Small intestine (tissue), 7 donors: ENCODE data around the gene LMCD1. TPM values are rescaled to one million over a fixed set of nuclear protein-coding genes. Genes with fewer than 3 reads are reported as not detected.

Experiments used
- DNase-seq, 2 donors: peaks; one replicate each; pipeline versions ENCODE4 v3.0.0 to v3.0.0-alpha.2; 2013
- FAIRE-seq: peaks from 2 replicates; lab custom pipeline; 2012; peaks lifted over from hg19 to GRCh38; lab: Jason Lieb, UNC
- H3K27ac ChIP-seq, 3 donors: one replicate each; pipeline ENCODE4 v1.5.1; 2013; ENCODE audit warnings: low read length in 2 of 3, mild to moderate bottlenecking in 2 of 3, control low read depth in 1 of 3, inconsistent platforms in 1 of 3, low read depth in 1 of 3, moderate library complexity in 1 of 3
- H3K27me3 ChIP-seq, 3 donors: one replicate each; pipeline ENCODE4 v1.6.1; 2013; ENCODE audit warnings: low read length in 3 of 3, inconsistent platforms in 1 of 3; ENCODE audit not compliant: control insufficient read depth in 3 of 3, insufficient read depth in 3 of 3
- H3K36me3 ChIP-seq, 3 donors: one replicate each; pipeline ENCODE4 v1.6.1; 2013; ENCODE audit warnings: low read length in 3 of 3, inconsistent platforms in 1 of 3, low read depth in 1 of 3, mild to moderate bottlenecking in 1 of 3, moderate library complexity in 1 of 3; ENCODE audit not compliant: control insufficient read depth in 3 of 3, insufficient read depth in 2 of 3
- H3K4me1 ChIP-seq, 3 donors: one replicate each; pipeline ENCODE4 v1.6.1; 2013; ENCODE audit warnings: low read length in 2 of 3, inconsistent platforms in 1 of 3, low read depth in 1 of 3, mild to moderate bottlenecking in 1 of 3, moderate library complexity in 1 of 3; ENCODE audit not compliant: control insufficient read depth in 3 of 3, insufficient read depth in 2 of 3
- H3K4me3 ChIP-seq, 3 donors: one replicate each; pipeline ENCODE4 v1.5.1; 2013; ENCODE audit warnings: low read length in 3 of 3, control low read depth in 1 of 3, inconsistent platforms in 1 of 3, low read depth in 1 of 3, mild to moderate bottlenecking in 1 of 3, moderate library complexity in 1 of 3
- H3K9me3 ChIP-seq, 2 donors: one replicate each; pipeline ENCODE4 v1.6.1; 2013; ENCODE audit warnings: low read depth in 1 of 2, low read length in 1 of 2; ENCODE audit not compliant: control insufficient read depth in 2 of 2, insufficient read depth in 1 of 2
- WGBS, 3 donors: extraction: QIAGEN DNeasy Blood & Tissue Kit; methylation state at CpG; one replicate each; pipeline ENCODE4 v1.1.7; 2013; 5-methylcytosine and 5-hydroxymethylcytosine counted together
- polyA plus RNA-seq, 4 donors: library from polyadenylated mRNA; stranded (reverse) in 3 of 4; unstranded in 1 of 4; fragments of 200-250 nt in 3 of 4; fragments of 120-200 nt in 1 of 4; gene quantifications; one replicate each; pipeline versions ENCODE4 v1.2.1 to v1.2.3, GENCODE V29; 2013
- donor health status: healthy with polysubstance abuse.
- donor health status: control.
- donor health status: control.
- donor health status: Bipolar disorder and iron deficiency.
- donor health status: healthy.

LMCD1 gene
- polyA plus RNA-seq, 4 donors, result 2.5 to 29.4 (median 14.7) TPM

GRCh38 chr3:8622873-8623691, 121.5 kb downstream of the LMCD1 start:
- DNase-seq, result peak; percentile 67 to 76
- Histone ChIP-seq H3K27ac (no peak overlapping the region), H3K4me3 (no peak overlapping the region), H3K27me3 (no peaks in the 10 kb centered on the region), H3K9me3 (peaks cover 0 to 14% of the 10 kb centered on the region in 2 donors), H3K4me1 (peaks cover 0 to 6% (median 0%) of the 10 kb centered on the region in 3 donors), H3K36me3 (peaks cover 0 to 70% (median 2%) of the 10 kb centered on the region in 3 donors)
- FAIRE-seq, result no peak
- 32 to 40% (median 34%) methylated on average over 24 of the region's 24 CpGs for WGBS, 3 donors

DNA sequence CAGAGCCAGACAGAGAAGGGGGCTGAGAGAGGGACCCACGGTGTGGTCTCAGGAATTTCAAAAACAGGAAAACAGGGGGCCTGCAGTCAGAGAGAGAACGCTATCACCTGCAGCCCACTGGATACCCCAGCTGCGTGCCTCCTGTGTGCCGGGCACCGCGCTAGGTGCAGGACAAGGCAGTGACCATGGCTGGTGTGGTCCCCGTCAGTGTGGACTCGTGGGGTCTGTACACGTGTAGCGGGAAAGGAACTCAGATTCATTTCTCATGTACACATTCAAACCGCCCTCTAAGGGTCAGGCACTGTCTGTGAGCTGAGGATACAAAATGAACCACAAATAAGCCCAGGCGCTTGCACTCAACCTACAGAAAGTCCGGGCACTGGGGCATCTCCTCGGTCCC, 122.1 kb downstream of the LMCD1 start:
- peaks cover 0 to 6% (median 0%) of the 10 kb centered on the region in 3 donors for H3K4me1 ChIP-seq
- FAIRE-seq (no peak), DNase-seq (no peak)
- H3K27me3 ChIP-seq, result no peaks in the 10 kb centered on the region
- peaks cover 0 to 7% of the 10 kb centered on the region in 2 donors for H3K9me3 ChIP-seq
- H3K4me3 ChIP-seq, result no peak overlapping the region
- peaks cover 0 to 73% (median 2%) of the 10 kb centered on the region in 3 donors for H3K36me3 ChIP-seq
- H3K27ac ChIP-seq, result no peak overlapping the region
- 85 to 88% (median 86%) methylated on average over 14 of the region's 14 CpGs for WGBS, 3 donors

Other genes with a start within 250 kb of the LMCD1 start
- 100 to 1,000 TPM in 2 of 4 donors, 10 to 100 TPM in 2; 15.8 to 308 (median 121) TPM for gene SSUH2, start 143.0 kb downstream of the LMCD1 start, polyA plus RNA-seq
- gene CAV3, start 232.0 kb downstream of the LMCD1 start, polyA plus RNA-seq, result under 1 TPM in 2 of 4 donors, not detected in 2; 0.16 to 0.96 TPM